Mesenchymal stem cell (in vitro differentiated cells and primary cell): ENCODE results near the gene BCAP31.

ENCODE experiments used
- DNase-seq: peaks from one replicate; pipeline ENCODE4 v3.0.0-alpha.2; 2013
- H2AFZ ChIP-seq: one replicate; pipeline ENCODE4 v1.6.1; 2013; ENCODE audit warnings: low read depth, mild to moderate bottlenecking, control low read depth, inconsistent platforms, low read length, moderate library complexity
- H2AK5ac ChIP-seq: 2 replicates; pipeline ENCODE4 v1.6.1; 2013; ENCODE audit warnings: low read length, moderate library complexity, mild to moderate bottlenecking, inconsistent platforms; ENCODE audit not compliant: severe bottlenecking
- H2BK120ac ChIP-seq: one replicate; pipeline ENCODE4 v1.6.1; 2013; ENCODE audit warnings: low read depth, mild to moderate bottlenecking, inconsistent platforms, low read length, moderate library complexity
- H2BK12ac ChIP-seq, 2 experiments: one replicate each; pipeline ENCODE4 v1.6.1; 2013; ENCODE audit warnings: inconsistent platforms in 2 of 2, low read length in 2 of 2, mild to moderate bottlenecking in 2 of 2, moderate library complexity in 2 of 2, control low read depth in 1 of 2
- H2BK15ac ChIP-seq: one replicate; pipeline ENCODE4 v1.6.1; 2013; ENCODE audit warnings: mild to moderate bottlenecking, low read depth, inconsistent platforms; ENCODE audit not compliant: poor library complexity, severe bottlenecking
- H2BK5ac ChIP-seq: 2 replicates; pipeline ENCODE4 v1.6.1; 2013; ENCODE audit warnings: low read depth, mild to moderate bottlenecking, low read length, control low read depth, inconsistent platforms; ENCODE audit not compliant: poor library complexity, severe bottlenecking
- H3K14ac ChIP-seq, 2 experiments: one replicate each; pipeline ENCODE4 v1.6.1; 2013; ENCODE audit warnings: inconsistent platforms in 2 of 2, low read length in 2 of 2, control low read depth in 1 of 2, mild to moderate bottlenecking in 1 of 2, moderate library complexity in 1 of 2
- H3K18ac ChIP-seq, 2 experiments: one replicate each; pipeline ENCODE4 v1.6.1; 2013; ENCODE audit warnings: inconsistent platforms in 2 of 2, low read length in 2 of 2, control low read depth in 1 of 2, low read depth in 1 of 2, mild to moderate bottlenecking in 1 of 2
- H3K23ac ChIP-seq, 2 experiments: one replicate each; pipeline ENCODE4 v1.6.1; 2013; ENCODE audit warnings: inconsistent platforms in 2 of 2, low read length in 2 of 2, mild to moderate bottlenecking in 2 of 2, moderate library complexity in 2 of 2, control low read depth in 1 of 2
- H3K27ac ChIP-seq: 2 replicates; pipeline ENCODE4 v1.5.1; 2013; ENCODE audit warnings: mild to moderate bottlenecking, moderate library complexity, low read length, control low read depth, inconsistent platforms; ENCODE audit not compliant: poor library complexity, severe bottlenecking
- H3K27me3 ChIP-seq, 2 experiments: 2 replicates each; pipeline versions ENCODE4 v1.6.1 to v1.7.0; 2013; ENCODE audit warnings: low read length in 2 of 2, mild to moderate bottlenecking in 2 of 2, moderate library complexity in 2 of 2, control low read depth in 1 of 2, inconsistent platforms in 1 of 2; ENCODE audit not compliant: control insufficient read depth in 1 of 2, insufficient read depth in 1 of 2
- H3K36me3 ChIP-seq, 2 experiments: 2 replicates each; pipeline versions ENCODE4 v1.6.1 to v1.7.0; 2013; ENCODE audit warnings: low read length in 2 of 2, control low read depth in 1 of 2, inconsistent platforms in 1 of 2, low read depth in 1 of 2, mild to moderate bottlenecking in 1 of 2; ENCODE audit not compliant: insufficient read depth in 2 of 2, control insufficient read depth in 1 of 2
- H3K4ac ChIP-seq, 2 experiments: one replicate each; pipeline ENCODE4 v1.6.1; 2013; ENCODE audit warnings: inconsistent platforms in 2 of 2, low read length in 2 of 2, mild to moderate bottlenecking in 2 of 2, moderate library complexity in 2 of 2, control low read depth in 1 of 2, low read depth in 1 of 2
- H3K4me1 ChIP-seq: 2 replicates; pipeline ENCODE4 v1.6.1; 2013; ENCODE audit warnings: low read depth, low read length, control low read depth; ENCODE audit not compliant: control insufficient read depth, insufficient read depth
- H3K4me2 ChIP-seq: 2 replicates; pipeline ENCODE4 v1.6.1; 2013; ENCODE audit warnings: low read length, mild to moderate bottlenecking, inconsistent platforms; ENCODE audit not compliant: poor library complexity, severe bottlenecking
- H3K4me3 ChIP-seq, 2 experiments: 2 replicates each; pipeline versions ENCODE4 v1.5.1 to v1.7.0; 2013; ENCODE audit warnings: low read length in 2 of 2, mild to moderate bottlenecking in 2 of 2, control low read depth in 1 of 2, low read depth in 1 of 2; ENCODE audit not compliant: insufficient read depth in 1 of 2
- H3K79me1 ChIP-seq: replicated peaks from 2 replicates; pipeline ENCODE4 v1.6.1; 2013; ENCODE audit warnings: mild to moderate bottlenecking, control low read depth, low read length, inconsistent platforms; ENCODE audit not compliant: poor library complexity, severe bottlenecking
- H3K9ac ChIP-seq: 2 replicates; pipeline ENCODE4 v1.7.0; 2013; ENCODE audit warnings: mild to moderate bottlenecking, low read length, moderate library complexity
- H3K9me3 ChIP-seq: 2 replicates; pipeline ENCODE4 v1.7.0; 2013; ENCODE audit warnings: mild to moderate bottlenecking, low read length; ENCODE audit not compliant: control insufficient read depth
- H4K8ac ChIP-seq: one replicate; pipeline ENCODE4 v1.6.1; 2013; ENCODE audit warnings: inconsistent platforms, mild to moderate bottlenecking, low read length, moderate library complexity
- H4K91ac ChIP-seq: one replicate; pipeline ENCODE4 v1.6.1; 2013; ENCODE audit warnings: mild to moderate bottlenecking, low read length, inconsistent platforms
- WGBS: methylation state at CpG from one replicate; pipeline ENCODE4 v1.1.7; 2013; ENCODE audit warnings: mixed read lengths; 5-methylcytosine and 5-hydroxymethylcytosine counted together

The BCAP31 gene

DNA sequence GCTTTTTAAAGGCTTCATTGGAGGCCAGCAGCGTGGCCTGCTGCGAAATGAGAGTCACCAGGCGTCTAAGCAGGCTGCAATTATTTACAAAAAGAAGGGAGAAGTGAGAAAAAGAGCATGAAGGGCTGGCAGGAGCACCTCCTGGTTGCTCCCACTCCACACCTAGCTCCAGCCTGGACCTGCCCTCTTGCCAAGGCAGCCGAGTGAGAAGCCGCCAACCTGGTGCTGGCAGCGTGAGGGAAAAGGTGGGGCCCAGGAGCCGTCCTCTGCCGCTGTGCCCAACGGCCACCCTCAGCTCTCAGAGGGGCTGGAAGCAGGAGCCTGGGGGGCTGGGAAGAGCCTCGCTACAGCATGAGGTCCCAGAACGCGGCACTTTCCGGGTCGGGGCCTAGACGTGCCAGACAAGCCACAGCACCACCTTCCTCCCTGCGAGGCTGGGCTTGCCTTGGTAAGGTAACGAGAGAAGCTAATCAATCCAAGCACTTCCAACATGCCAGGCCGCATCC is 20.1 kb downstream of the BCAP31 start:
- Histone ChIP-seq H3K23ac (no peak overlapping the region), H3K9ac (no peak overlapping the region), H2AK5ac (no peak overlapping the region), H3K4me1 (peaks cover 24% of the 10 kb centered on the region), H4K91ac (no peak overlapping the region), H2AFZ (no peak overlapping the region), H2BK5ac (no peak overlapping the region), H2BK15ac (no peak overlapping the region), H4K8ac (no peak overlapping the region), H3K79me1 (peaks cover 20% of the 10 kb centered on the region), H2BK120ac (no peak overlapping the region), H3K4me2 (no peak overlapping the region), H3K18ac (no peak overlapping the region), H3K4me3 (no peak overlapping the region), H3K9me3 (no peaks in the 10 kb centered on the region), H2BK12ac (no peak overlapping the region), H3K36me3 (peaks cover 16 to 79% of the 10 kb centered on the region in 2 experiments), H3K14ac (no peak overlapping the region), H3K4ac (no peak overlapping the region), H3K27me3 (peaks cover 0 to 4% of the 10 kb centered on the region in 2 experiments), H3K27ac (no peak overlapping the region)
- no peak for DNase-seq
- 97% methylated on average over 15 of the region's 18 CpGs for WGBS

- no peak for DNase-seq
- H4K8ac ChIP-seq = no peak overlapping the region
- no peak overlapping the region for H3K4me3 ChIP-seq
- WGBS = 96% methylated on average over 13 of the region's 16 CpGs
- H3K27me3 ChIP-seq = peaks cover 0 to 5% of the 10 kb centered on the region in 2 experiments
- no peak overlapping the region for H2BK5ac ChIP-seq
- H3K4ac ChIP-seq = no peak overlapping the region
- H3K9me3 ChIP-seq = no peaks in the 10 kb centered on the region
- no peak overlapping the region for H2BK120ac ChIP-seq
- H3K14ac ChIP-seq = no peak overlapping the region
- no peak overlapping the region for H2AK5ac ChIP-seq
- H3K4me1 ChIP-seq = peaks cover 20% of the 10 kb centered on the region
- H3K79me1 ChIP-seq = peaks cover 21% of the 10 kb centered on the region
- no peak overlapping the region for H4K91ac ChIP-seq
- no peak overlapping the region for H3K23ac ChIP-seq
- H3K18ac ChIP-seq = no peak overlapping the region
- no peak overlapping the region for H2BK12ac ChIP-seq
- H3K4me2 ChIP-seq = no peak overlapping the region
- no peak overlapping the region for H3K9ac ChIP-seq
- H2BK15ac ChIP-seq = no peak overlapping the region
- no peak overlapping the region for H2AFZ ChIP-seq
- no peak overlapping the region for H3K27ac ChIP-seq
- peaks cover 13 to 89% of the 10 kb centered on the region in 2 experiments for H3K36me3 ChIP-seq
Observed at GRCh38 chrX:153703036-153703370, 21.2 kb downstream of the BCAP31 start.

DNA sequence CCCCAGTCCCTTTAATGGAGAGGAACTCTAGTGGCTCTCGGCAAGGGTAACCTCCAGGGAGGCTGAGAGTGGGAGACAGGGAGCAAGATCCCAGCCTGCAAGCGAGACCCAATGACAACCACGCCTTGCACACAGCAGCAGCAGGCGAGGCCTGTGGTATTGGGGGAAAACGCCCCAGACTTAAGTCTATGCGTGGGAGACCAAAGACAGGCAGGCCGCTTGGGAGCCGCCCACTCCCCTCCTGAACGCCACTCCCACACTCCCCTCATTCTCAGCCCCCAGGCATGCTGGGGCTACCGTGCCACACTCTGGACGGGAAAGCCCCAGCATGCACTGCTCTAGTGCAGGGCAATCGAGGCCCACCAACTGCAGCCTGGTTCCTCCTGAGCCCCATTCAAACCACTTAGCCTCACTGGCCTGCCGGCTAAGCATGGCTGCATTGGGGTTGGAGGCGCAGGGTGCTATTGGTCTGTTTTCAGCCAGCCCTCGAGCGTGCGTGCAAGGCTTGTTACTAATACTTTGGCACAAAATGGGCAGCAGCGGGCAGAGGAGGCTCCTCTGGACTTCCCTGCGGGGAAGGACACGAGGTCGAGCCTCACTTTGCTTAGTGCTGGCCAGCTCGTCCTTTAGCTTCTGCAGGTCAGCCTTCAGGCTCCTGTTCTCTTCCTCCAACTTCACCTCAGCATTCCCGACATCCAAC is 21.7 kb downstream of the BCAP31 start:
- Histone ChIP-seq H3K79me1 (peaks cover 20% of the 10 kb centered on the region), H3K27me3 (peaks cover 0 to 3% of the 10 kb centered on the region in 2 experiments), H2BK12ac (no peak overlapping the region), H3K9ac (no peak overlapping the region), H3K14ac (no peak overlapping the region), H2AK5ac (no peak overlapping the region), H2BK5ac (no peak overlapping the region), H3K36me3 (peaks cover 13 to 90% of the 10 kb centered on the region in 2 experiments), H3K23ac (no peak overlapping the region), H4K8ac (no peak overlapping the region), H3K4me2 (no peak overlapping the region), H4K91ac (no peak overlapping the region), H2BK120ac (no peak overlapping the region), H3K4ac (no peak overlapping the region), H2BK15ac (no peak overlapping the region), H3K4me1 (peaks cover 19% of the 10 kb centered on the region), H3K27ac (no peak overlapping the region), H3K4me3 (no peak overlapping the region), H2AFZ (no peak overlapping the region), H3K9me3 (no peaks in the 10 kb centered on the region), H3K18ac (no peak overlapping the region)
- 93% methylated on average over 13 of the region's 23 CpGs for WGBS
- no peak for DNase-seq

DNA sequence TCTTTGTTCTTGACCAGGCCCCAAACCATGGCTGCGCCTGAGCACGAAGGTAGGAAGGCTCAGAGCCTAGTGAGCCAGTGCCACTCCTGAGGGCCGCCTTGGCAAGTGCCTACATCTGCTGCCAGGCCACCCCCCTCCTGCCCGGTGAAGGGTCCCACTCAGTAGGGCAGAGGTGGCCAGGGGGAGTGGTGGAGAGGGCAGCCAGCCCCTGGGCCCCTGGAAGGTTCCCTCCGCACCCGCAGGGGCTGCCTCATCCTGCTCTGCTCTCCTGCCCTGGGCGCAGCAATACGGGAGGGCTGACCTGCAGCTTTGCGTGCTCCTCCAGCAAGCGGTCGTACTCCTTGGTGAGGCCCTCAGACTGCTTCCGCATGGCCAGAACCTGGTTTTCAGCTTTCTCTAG is 22.5 kb downstream of the BCAP31 start:
- H3K23ac ChIP-seq = no peak overlapping the region
- H3K79me1 ChIP-seq = peaks cover 14% of the 10 kb centered on the region
- H3K27ac ChIP-seq = no peak overlapping the region
- no peak overlapping the region for H3K4me2 ChIP-seq
- no peak overlapping the region for H2AFZ ChIP-seq
- H3K36me3 ChIP-seq = peaks cover 17 to 90% of the 10 kb centered on the region in 2 experiments
- H3K4ac ChIP-seq = no peak overlapping the region
- H4K8ac ChIP-seq = no peak overlapping the region
- peaks cover 19% of the 10 kb centered on the region for H3K4me1 ChIP-seq
- H3K18ac ChIP-seq = no peak overlapping the region
- H2AK5ac ChIP-seq = no peak overlapping the region
- H3K14ac ChIP-seq = no peak overlapping the region
- DNase-seq = no peak
- 90% methylated on average over 6 of the region's 12 CpGs for WGBS
- H3K4me3 ChIP-seq = no peak overlapping the region
- H3K9ac ChIP-seq = no peak overlapping the region
- no peak overlapping the region for H2BK15ac ChIP-seq
- no peaks in the 10 kb centered on the region for H3K9me3 ChIP-seq
- H4K91ac ChIP-seq = no peak overlapping the region
- H2BK12ac ChIP-seq = no peak overlapping the region
- H2BK120ac ChIP-seq = no peak overlapping the region
- no peak overlapping the region for H2BK5ac ChIP-seq
- H3K27me3 ChIP-seq = peaks cover 0 to 3% of the 10 kb centered on the region in 2 experiments
